ENCODE data around the gene KIAA0513.

DNA sequence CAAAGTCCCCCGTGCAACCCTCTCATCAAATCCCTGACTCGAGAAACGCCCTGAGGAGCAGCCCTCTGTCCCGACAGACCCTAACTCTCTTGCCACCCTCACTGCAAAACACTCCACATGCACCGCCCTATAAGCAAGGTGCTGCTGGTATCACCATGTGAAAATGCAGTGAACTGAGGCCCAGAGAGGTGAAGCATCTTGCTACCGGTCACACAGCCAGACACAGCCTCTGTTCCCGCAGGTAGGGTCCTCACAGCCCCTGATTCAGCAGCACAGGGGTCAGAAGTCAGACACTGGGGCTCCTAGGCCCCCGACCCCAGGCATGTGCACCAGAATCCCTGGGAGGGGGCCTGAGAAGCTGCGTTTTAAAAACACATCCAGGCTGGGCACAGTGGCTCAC, 83.6 kb downstream of the KIAA0513 start:
- TF ChIP-seq, protein P1, sequence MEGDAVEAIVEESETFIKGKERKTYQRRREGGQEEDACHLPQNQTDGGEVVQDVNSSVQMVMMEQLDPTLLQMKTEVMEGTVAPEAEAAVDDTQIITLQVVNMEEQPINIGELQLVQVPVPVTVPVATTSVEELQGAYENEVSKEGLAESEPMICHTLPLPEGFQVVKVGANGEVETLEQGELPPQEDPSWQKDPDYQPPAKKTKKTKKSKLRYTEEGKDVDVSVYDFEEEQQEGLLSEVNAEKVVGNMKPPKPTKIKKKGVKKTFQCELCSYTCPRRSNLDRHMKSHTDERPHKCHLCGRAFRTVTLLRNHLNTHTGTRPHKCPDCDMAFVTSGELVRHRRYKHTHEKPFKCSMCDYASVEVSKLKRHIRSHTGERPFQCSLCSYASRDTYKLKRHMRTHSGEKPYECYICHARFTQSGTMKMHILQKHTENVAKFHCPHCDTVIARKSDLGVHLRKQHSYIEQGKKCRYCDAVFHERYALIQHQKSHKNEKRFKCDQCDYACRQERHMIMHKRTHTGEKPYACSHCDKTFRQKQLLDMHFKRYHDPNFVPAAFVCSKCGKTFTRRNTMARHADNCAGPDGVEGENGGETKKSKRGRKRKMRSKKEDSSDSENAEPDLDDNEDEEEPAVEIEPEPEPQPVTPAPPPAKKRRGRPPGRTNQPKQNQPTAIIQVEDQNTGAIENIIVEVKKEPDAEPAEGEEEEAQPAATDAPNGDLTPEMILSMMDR (IDR thresholded peaks at IDR 0.05): no peak
- no peak for TF ChIP-seq POLR2A (IDR thresholded peaks at IDR 0.05)

Measured in heart left ventricle (tissue), 13 donors.